GM12878 (cell line): ENCODE results near the gene SLC35A2.

Experiments used
- CBX5 ChIP-seq: sonication (generic); IDR thresholded peaks from 2 replicates; pipeline ENCODE4 v1.6.1; 2016; ENCODE audit warnings: low read depth, moderate library complexity, mild to moderate bottlenecking, inconsistent platforms
- EP300 ChIP-seq, 2 experiments: fragments of 150-350 bp in 1 of 2; IDR thresholded peaks; 2 replicates each; pipeline ENCODE4 v1.6.1; 2011 to 2012; ENCODE audit warnings: low read depth in 2 of 2, low read length in 2 of 2, borderline replicate concordance in 1 of 2, improper control_type of control experiment in 1 of 2, inconsistent platforms in 1 of 2; ENCODE audit not compliant: control insufficient read depth in 1 of 2
- TF ChIP-seq, protein P1 (sequence below): IDR thresholded peaks from 2 replicates; pipeline ENCODE4 v1.6.1; 2012; ENCODE audit warnings: mild to moderate bottlenecking, low read depth, low read length

- TF ChIP-seq, protein P1, sequence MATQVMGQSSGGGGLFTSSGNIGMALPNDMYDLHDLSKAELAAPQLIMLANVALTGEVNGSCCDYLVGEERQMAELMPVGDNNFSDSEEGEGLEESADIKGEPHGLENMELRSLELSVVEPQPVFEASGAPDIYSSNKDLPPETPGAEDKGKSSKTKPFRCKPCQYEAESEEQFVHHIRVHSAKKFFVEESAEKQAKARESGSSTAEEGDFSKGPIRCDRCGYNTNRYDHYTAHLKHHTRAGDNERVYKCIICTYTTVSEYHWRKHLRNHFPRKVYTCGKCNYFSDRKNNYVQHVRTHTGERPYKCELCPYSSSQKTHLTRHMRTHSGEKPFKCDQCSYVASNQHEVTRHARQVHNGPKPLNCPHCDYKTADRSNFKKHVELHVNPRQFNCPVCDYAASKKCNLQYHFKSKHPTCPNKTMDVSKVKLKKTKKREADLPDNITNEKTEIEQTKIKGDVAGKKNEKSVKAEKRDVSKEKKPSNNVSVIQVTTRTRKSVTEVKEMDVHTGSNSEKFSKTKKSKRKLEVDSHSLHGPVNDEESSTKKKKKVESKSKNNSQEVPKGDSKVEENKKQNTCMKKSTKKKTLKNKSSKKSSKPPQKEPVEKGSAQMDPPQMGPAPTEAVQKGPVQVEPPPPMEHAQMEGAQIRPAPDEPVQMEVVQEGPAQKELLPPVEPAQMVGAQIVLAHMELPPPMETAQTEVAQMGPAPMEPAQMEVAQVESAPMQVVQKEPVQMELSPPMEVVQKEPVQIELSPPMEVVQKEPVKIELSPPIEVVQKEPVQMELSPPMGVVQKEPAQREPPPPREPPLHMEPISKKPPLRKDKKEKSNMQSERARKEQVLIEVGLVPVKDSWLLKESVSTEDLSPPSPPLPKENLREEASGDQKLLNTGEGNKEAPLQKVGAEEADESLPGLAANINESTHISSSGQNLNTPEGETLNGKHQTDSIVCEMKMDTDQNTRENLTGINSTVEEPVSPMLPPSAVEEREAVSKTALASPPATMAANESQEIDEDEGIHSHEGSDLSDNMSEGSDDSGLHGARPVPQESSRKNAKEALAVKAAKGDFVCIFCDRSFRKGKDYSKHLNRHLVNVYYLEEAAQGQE, result peak; percentile 9; the same call in 1 of the 2 replicates
- 0 out of 2 replicates have a peak, but pooled peaks have one; percentile 54 for TF ChIP-seq CBX5
- TF ChIP-seq EP300 (IDR thresholded peaks at IDR 0.05; ENCODE audit: borderline replicate concordance in 1 of 2, control insufficient read depth in 1 of 2, low read depth in 2 of 2, low read length in 2 of 2), result peak; percentile 97 to 98
Measured at GRCh38 chrX:48937054-48937907, 25.8 kb upstream of the SLC35A2 start.
